Activated CD4-positive, alpha-beta T cell treated with anti-CD3 and anti-CD28 coated beads, Interleukin-2, amount 10 ng/mL, durations not matched to agents 24 days and 14 days (primary cell): Measurements from ENCODE around the gene ARMC12. TPM values are rescaled to one million over a fixed set of nuclear protein-coding genes. Genes with fewer than 3 reads are reported as not detected.

Experiments
- DNase-seq: peaks from one replicate; pipeline ENCODE4 v3.0.0; 2022
- H3K27ac Mint-ChIP-seq: one replicate; pipeline ENCODE4 v1.8.0; 2022; ENCODE audit warnings: mild to moderate bottlenecking, mixed read lengths
- H3K27me3 Mint-ChIP-seq: one replicate; pipeline ENCODE4 v1.8.0; 2022; ENCODE audit warnings: mixed read lengths
- H3K36me3 Mint-ChIP-seq: one replicate; pipeline ENCODE4 v1.8.0; 2022; ENCODE audit warnings: low read depth, mild to moderate bottlenecking, mixed read lengths
- H3K4me1 Mint-ChIP-seq: one replicate; pipeline ENCODE4 v1.8.0; 2021; ENCODE audit warnings: mixed read lengths
- H3K4me3 Mint-ChIP-seq: one replicate; pipeline ENCODE4 v1.8.0; 2022; ENCODE audit warnings: mild to moderate bottlenecking, moderate library complexity, mixed read lengths
- H3K9me3 Mint-ChIP-seq: one replicate; pipeline ENCODE4 v1.8.0; 2021; ENCODE audit warnings: mixed read lengths
- intact Hi-C: fragments of 100-400 bp; cut with micrococcal nuclease; formaldehyde crosslinking; loops from one replicate; pipeline ENCODE4 v1.15.1; 2023
- total RNA-seq: library from RNA; stranded (reverse); gene quantifications from 2 replicates; pipeline ENCODE4 v1.2.3, GENCODE V29; 2022

ARMC12 gene
- total RNA-seq, 1 donor from 2014 or later: 0.58 TPM

DNA sequence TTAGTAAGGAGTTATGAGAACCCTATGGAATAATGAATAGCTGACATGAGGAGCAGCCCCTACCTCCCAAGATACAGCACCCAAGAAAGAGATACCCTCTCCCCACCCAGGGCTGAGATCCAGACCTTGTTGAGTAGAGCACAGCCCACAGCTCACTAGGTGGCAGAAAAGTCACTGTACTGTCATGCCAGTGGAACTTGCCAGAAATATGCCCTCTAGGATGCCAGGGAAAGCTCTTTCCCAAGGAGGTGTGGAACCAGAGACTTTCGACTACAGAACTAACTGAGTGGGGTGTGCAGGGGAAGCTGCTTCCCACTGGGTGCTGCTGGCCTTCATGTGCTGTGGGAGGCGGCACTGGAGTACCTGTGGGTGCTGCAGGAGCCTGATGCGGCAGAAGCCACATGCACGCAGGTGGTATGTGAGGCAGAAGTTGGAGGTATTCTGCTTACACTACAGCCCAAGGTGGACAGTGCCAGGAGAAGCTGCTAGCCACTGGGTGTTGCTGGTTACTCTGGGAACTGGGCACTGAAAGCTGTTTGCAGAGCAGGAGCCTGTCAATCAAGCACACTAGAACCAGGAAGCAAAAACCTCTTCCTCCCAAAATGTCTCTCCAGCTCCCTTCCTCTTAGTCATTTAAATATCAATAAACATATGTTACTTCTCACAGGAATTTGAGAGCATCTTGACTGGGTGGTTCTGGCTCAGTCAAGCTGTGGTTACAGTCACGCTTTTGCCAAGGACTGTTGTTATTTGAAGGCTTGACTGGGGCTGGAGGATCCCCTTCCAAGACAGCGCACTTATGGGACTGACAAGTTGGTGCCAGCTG is 17.8 kb downstream of the ARMC12 start:
- intact Hi-C loops: no loop called here
- no peaks in the 10 kb centered on the region for H3K36me3 Mint-ChIP-seq
- H3K9me3 Mint-ChIP-seq: no peaks in the 10 kb centered on the region
- no peak overlapping the region for H3K4me3 Mint-ChIP-seq
- peaks cover 5% of the 10 kb centered on the region for H3K27me3 Mint-ChIP-seq
- no peak overlapping the region for H3K27ac Mint-ChIP-seq
- DNase-seq: no peak
- peaks cover 6% of the 10 kb centered on the region for H3K4me1 Mint-ChIP-seq

DNA sequence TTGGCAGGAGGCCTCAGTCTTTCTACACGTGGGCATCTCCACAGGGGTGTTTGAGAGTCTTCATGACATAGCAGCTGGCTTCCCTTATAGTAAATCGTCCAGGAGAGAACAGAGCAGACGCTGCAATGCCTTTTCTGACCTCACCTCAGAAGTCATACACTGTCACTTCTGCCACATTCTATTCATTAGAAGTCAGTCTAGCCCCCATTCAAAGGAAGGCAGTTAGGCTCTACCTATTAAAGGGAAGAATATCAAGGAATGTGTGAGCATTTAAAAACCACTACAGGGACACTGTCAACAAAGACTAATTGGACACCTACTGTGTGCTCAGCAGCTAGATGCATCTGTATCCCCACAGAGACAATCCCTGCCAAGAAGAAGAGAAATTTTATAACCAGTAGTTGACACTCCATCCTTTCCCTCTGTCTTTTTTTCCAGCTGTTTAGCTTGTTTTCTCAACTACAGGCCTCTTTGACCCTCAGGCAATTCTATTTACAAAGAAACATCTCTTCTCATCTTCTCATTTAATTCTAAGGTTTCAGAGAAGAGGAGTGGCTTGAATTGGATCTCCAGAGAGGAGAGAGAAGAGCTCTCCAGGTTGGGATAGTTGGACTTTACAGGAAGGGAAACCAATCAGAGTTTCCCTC is 18.6 kb downstream of the ARMC12 start:
- Mint-ChIP-seq H3K4me3 (no peak overlapping the region), H3K4me1 (peaks cover 6% of the 10 kb centered on the region), H3K9me3 (no peaks in the 10 kb centered on the region), H3K36me3 (no peaks in the 10 kb centered on the region), H3K27me3 (peaks cover 5% of the 10 kb centered on the region), H3K27ac (no peak overlapping the region)
- intact Hi-C loops: no loop called here
- no peak for DNase-seq

DNA sequence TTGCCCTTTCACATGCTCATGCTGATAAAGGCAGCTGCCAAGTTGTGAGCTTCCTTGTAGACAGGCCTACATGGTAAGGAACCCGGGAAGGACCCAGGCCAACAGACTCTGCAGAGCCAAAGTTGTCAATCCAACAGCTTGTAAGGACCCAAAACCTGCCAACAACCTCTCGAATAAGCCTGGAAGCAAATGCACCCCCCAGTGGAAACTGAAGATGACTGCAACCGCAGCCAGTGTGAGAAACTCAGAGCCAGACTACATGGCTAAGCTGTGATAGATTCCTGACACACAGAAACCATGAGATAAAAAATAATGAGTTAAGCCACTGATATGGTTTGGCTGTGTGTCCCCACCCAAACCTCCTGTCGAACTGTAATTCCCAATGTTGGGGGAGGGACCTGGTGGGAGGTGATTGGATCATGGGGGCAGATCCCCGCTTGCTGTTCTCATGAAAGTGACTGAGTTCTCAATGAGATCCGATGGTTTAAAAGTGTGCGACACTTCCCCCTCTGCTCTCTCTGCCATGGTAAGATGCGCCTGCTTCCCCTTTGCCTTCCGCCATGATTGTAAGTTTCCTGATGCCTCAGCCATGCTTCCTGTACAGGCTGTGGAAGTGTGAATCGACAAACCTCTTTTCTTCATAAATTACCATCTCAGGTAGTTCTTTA is 20.8 kb downstream of the ARMC12 start:
- DNase-seq: peak; percentile 69
- intact Hi-C loops: no loop called here
- Mint-ChIP-seq H3K4me3 (no peak overlapping the region), H3K9me3 (no peaks in the 10 kb centered on the region), H3K4me1 (no peaks in the 10 kb centered on the region), H3K27ac (no peak overlapping the region), H3K27me3 (peaks cover 14% of the 10 kb centered on the region), H3K36me3 (no peaks in the 10 kb centered on the region)

DNA sequence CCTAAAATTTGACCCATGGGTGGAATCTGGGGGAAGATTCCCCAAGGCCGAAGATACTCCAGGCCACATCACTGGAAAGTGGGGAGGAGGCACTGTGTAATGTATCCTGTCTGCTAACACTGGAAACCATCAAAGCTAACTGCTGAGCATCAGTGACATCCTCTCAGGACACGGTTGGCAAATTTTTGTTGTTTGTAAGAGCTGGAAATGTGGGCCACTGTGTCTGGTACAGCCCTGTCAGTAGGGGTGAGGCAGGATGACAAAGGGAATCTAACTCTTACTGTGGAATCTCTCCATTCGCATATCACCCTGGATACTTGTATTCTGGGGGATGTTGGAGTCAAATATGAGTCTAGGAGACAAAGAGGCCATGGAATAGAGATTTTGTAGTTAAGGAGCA is 22.6 kb downstream of the ARMC12 start:
- peaks cover 32% of the 10 kb centered on the region for H3K27me3 Mint-ChIP-seq
- H3K4me1 Mint-ChIP-seq: peaks cover 5% of the 10 kb centered on the region
- H3K9me3 Mint-ChIP-seq: no peaks in the 10 kb centered on the region
- no peak overlapping the region for H3K4me3 Mint-ChIP-seq
- intact Hi-C loops: no loop called here
- H3K36me3 Mint-ChIP-seq: no peaks in the 10 kb centered on the region
- H3K27ac Mint-ChIP-seq: no peak overlapping the region
- no peak for DNase-seq

DNA sequence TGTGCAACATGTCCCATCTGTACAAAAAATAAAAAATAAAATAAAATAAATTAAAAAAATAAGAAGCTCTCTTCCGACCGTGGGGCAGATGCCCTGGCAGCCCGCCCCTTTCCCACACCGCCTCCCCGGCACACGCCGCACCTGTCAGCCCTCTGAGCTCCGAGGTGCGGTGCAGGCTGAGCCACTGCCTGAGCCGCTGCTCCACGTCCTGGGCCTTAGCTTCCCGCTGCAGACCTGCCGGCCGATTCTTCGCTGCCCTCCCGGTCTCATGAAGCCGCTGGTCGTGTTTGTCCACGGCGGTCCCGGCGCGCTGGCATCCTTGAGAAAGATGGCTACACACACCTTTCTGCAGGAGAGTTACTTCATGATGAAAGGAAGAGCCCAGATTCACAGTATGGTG is 28.9 kb downstream of the ARMC12 start:
- intact Hi-C loops: no loop called here
- H3K27me3 Mint-ChIP-seq: peaks cover 46% of the 10 kb centered on the region
- H3K4me3 Mint-ChIP-seq: no peak overlapping the region
- H3K4me1 Mint-ChIP-seq: peaks cover 5% of the 10 kb centered on the region
- no peaks in the 10 kb centered on the region for H3K36me3 Mint-ChIP-seq
- DNase-seq: no peak
- no peak overlapping the region for H3K27ac Mint-ChIP-seq
- no peaks in the 10 kb centered on the region for H3K9me3 Mint-ChIP-seq

DNA sequence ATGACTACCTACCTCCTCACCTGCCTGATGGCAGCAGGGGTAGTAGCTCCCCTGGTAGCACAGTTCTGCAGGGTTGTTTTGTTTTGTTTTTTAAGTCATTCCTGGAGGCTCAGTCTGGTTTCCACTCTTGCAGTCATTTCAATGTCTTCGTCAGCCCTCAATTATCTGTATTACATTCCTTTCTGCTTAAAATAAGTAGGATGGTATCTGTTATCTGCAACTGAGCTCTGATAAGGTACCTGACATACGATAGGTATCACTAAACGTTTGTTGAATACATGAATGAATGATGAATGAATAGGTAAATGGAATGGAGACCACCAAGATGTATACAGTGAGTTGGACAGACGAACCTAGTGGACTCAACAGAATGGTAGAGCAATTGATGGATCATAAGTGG is 32.4 kb downstream of the ARMC12 start:
- H3K36me3 Mint-ChIP-seq: no peaks in the 10 kb centered on the region
- peaks cover 23% of the 10 kb centered on the region for H3K27me3 Mint-ChIP-seq
- DNase-seq: no peak
- H3K9me3 Mint-ChIP-seq: no peaks in the 10 kb centered on the region
- H3K4me3 Mint-ChIP-seq: no peak overlapping the region
- peaks cover under 1% of the 10 kb centered on the region for H3K4me1 Mint-ChIP-seq
- no peak overlapping the region for H3K27ac Mint-ChIP-seq
- intact Hi-C loops: no loop called here

DNA sequence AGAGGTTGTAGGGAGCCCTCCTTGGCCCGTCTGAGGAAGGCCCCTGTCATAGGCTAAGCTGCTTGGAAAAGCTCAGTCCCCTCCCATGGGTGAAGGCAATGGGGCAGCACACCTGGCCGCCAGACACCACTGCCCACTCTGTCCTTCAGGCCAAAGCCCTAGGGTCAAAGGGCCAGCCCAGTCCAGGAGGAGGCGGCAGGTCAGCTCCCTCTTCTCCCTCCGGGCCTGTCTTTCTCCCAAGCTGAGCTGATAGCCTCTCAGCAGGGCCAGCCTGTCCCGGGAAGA is 34.5 kb downstream of the ARMC12 start:
- Mint-ChIP-seq H3K4me1 (no peaks in the 10 kb centered on the region), H3K27me3 (peaks cover 27% of the 10 kb centered on the region), H3K36me3 (no peaks in the 10 kb centered on the region), H3K9me3 (no peaks in the 10 kb centered on the region), H3K4me3 (no peak overlapping the region), H3K27ac (no peak overlapping the region)
- intact Hi-C loops: no loop called here
- no peak for DNase-seq

DNA sequence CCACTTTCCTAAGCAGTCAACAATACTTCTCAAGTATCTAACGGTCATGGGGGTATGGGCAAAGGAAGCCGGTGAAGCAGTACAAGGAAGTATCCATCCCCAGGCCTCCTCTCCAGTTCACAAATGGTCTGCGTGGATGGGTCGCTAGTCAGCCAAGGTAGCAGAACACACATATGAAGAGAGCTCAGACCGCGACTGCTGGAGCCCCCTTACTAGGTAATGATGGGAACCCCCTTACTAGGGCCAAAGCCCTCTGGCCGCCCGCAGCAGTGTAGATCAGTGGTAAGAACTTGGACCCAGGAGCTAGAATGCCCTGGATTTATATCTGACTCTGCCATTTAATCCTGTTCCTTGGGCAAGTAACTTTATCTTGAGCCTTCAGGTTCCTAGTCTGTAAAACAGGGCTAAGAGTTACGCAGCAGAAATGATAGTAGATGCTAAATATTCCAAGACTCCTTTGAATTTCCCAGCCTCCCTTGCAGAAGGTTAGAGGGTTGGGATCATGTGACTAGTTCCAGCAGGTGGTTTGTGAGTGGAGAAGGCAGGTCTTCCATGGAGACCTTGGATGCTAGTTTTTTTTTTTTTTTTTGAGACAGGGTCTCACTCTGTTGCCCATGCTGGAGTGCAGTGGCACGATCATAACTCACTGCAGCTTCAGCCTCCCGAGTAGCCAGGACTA is 37.4 kb downstream of the ARMC12 start:
- Mint-ChIP-seq H3K9me3 (no peaks in the 10 kb centered on the region), H3K4me3 (no peak overlapping the region), H3K4me1 (peaks cover 3% of the 10 kb centered on the region), H3K27me3 (peaks cover 29% of the 10 kb centered on the region), H3K36me3 (no peaks in the 10 kb centered on the region), H3K27ac (no peak overlapping the region)
- intact Hi-C loops: no loop called here
- DNase-seq: no peak

DNA sequence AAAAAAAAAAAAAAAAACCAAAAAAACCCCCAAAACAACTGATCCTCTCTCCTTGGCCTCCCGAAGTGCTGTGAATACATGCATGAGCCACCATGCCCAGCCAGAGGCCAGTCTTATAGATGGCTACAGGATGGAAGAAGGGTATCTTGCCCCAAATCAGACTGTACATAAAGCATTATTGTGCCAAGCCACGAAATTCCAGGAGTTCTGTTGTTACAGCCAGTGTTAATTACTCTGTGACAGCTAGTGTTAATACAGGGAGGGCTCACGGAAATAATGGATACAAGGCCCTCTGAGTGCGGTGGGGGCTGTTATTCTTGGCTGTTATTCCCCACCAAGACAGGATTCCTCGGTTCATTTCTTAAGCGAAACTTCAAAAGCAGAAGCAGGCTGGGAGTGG is 38.2 kb downstream of the ARMC12 start:
- H3K4me1 Mint-ChIP-seq: peaks cover 3% of the 10 kb centered on the region

DNA sequence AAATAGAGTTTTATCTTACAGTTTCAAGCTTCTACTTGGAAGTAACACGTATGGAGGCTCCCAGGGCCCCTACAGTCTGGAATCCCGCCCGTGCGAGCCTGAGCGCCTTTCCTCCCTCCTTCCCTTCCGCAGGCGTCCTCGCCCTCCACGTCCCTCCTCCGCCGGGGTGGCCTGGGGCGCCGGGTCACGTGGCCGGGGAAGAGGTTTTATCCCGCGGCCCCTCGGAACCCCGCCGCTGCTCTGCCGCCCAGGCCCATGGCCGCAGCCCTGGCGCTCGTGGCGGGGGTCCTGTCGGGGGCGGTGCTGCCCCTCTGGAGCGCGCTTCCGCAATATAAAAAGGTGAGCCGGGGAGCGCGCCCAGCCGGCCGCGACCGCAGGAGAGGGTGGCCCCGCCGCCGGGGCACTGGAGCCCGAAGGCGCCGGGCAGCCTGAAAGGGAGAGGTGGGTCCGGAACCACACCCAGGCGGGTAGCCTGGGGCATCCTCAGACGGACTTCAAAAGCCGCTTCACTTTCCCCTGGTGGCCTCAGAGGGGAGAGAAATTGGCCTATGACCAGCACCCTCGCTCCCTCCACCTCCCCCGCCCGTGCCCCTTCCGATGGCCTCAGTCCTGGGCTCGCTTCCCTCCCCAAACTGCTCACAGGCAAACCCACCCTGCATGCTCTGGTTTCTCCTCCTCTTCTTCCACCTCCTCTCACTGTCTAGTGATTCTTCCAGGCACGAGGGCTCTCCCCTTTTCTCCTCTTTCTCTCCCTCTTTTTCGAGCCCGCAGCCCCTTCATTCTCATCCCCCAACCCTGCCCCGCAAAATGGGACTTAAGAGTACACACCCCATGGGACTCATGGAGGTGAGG is 39.8 kb downstream of the ARMC12 start, which contains the start of gene CLPSL2:
Gene CLPSL2 (plus strand): TSS at position 235 of the 852 bp plus-strand sequence. CDS start 21 bp downstream, at position 256.
- intact Hi-C loops: no loop called here
- H3K36me3 Mint-ChIP-seq: no peaks in the 10 kb centered on the region
- H3K4me1 Mint-ChIP-seq: peaks cover 3% of the 10 kb centered on the region
- H3K27me3 Mint-ChIP-seq: peaks cover 37% of the 10 kb centered on the region
- peak; percentile 61 for DNase-seq
- H3K9me3 Mint-ChIP-seq: no peaks in the 10 kb centered on the region
- no peak within 1 kb of the TSS for H3K27ac Mint-ChIP-seq
- peak within 1 kb of the TSS; percentile 69 for H3K4me3 Mint-ChIP-seq

More for the DNA sequence above, 38.2 kb downstream of the ARMC12 start:
- Mint-ChIP-seq H3K9me3 (no peaks in the 10 kb centered on the region), H3K27ac (no peak overlapping the region), H3K27me3 (peaks cover 33% of the 10 kb centered on the region), H3K36me3 (no peaks in the 10 kb centered on the region), H3K4me3 (no peak overlapping the region)
- intact Hi-C loops: no loop called here
- no peak for DNase-seq

DNA sequence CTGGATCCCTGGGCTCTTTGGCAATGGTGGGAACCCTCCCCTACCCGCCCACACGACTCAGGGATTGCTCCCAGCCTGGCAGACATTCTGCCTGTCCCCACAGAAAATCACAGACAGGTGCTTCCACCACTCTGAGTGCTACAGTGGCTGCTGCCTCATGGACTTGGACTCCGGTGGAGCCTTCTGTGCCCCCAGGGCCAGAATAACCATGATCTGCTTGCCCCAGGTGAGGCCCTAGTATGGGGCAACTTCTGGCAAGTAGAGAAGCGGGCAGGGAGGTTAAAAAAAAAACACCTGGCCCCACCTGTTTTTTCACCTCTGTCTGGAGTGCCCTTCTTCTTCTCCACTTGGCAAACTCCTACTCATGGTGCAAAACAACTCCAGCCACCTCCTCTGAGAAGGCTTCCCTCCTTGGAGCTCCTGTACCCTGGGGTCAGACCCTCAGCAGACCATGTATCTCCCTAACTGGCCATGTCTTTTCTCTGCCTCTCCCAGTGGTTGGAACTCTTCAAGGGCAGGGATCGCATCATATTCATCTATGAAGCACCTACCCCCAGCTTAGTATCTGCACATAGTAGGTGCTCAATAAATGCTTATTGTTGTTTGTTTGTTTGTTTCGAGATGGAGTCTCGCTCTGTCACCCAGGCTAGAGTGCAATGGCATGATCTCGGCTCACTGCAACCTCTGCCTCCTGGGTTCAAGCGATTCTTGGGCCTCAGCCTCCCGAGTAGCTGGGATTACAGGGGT is 40.7 kb downstream of the ARMC12 start:
- H3K4me1 Mint-ChIP-seq: peaks cover 3% of the 10 kb centered on the region
- H3K36me3 Mint-ChIP-seq: no peaks in the 10 kb centered on the region
- H3K4me3 Mint-ChIP-seq: peak overlapping the region; percentile 25
- intact Hi-C loops: no loop called here
- no peaks in the 10 kb centered on the region for H3K9me3 Mint-ChIP-seq
- no peak overlapping the region for H3K27ac Mint-ChIP-seq
- no peak for DNase-seq
- peaks cover 37% of the 10 kb centered on the region for H3K27me3 Mint-ChIP-seq

DNA sequence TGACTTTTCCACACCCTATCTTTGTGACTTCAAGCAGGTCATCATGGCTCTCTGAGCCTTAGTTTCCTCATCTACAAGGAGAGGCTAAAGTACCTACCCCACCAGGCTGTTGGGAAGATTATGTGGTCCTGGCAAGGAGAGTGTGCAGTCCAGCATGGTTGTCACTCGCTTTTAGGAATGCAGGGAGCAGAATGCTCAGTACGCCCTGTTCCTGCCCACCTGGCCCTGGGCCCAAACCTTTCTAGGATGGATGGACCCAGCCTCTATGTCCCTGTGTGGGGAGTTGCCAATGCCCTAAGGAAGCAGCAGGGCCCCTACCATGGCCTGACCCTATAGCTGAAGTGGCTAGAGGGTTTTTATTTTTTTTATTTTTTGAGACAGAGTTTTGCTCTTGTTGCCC is 41.6 kb downstream of the ARMC12 start:
- H3K27me3 Mint-ChIP-seq: peaks cover 37% of the 10 kb centered on the region
- H3K4me3 Mint-ChIP-seq: no peak overlapping the region
- peaks cover 3% of the 10 kb centered on the region for H3K4me1 Mint-ChIP-seq
- no peak for DNase-seq
- intact Hi-C loops: no loop called here
- no peaks in the 10 kb centered on the region for H3K36me3 Mint-ChIP-seq
- no peak overlapping the region for H3K27ac Mint-ChIP-seq
- H3K9me3 Mint-ChIP-seq: no peaks in the 10 kb centered on the region

DNA sequence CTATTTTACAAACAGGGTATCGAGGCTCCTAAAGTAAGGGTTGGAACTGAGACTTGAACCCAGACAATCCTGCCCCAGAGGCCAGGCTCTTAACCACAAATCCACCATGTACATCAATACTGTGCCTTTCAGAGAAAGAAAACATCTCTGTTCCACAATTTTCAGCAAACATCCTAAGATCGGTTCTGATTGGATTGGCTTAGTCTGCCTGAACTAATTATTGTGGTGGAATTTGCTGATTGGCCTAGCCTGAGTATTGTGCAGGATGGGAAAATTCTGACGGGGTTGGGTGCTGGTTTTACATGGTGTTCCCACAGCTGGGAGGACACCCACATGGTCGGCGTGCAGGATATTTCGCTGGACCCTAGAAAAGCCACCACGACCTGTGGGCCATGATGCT is 43.9 kb downstream of the ARMC12 start, which contains the start of gene CLPSL1:
Gene CLPSL1 (plus strand): TSS at position 301 of the 400 bp plus-strand sequence. CDS start 92 bp downstream, at position 393.
- Mint-ChIP-seq H3K9me3 (no peaks in the 10 kb centered on the region), H3K4me1 (peaks cover 3% of the 10 kb centered on the region), H3K4me3 (no peak within 1 kb of the TSS), H3K36me3 (no peaks in the 10 kb centered on the region), H3K27ac (no peak within 1 kb of the TSS), H3K27me3 (peaks cover 37% of the 10 kb centered on the region)
- no peak for DNase-seq
- intact Hi-C loops: no loop called here
